D721Med (cell line): ENCODE results near the gene CNTN4.

ENCODE experiments used
- DNase-seq: peaks from one replicate; pipeline ENCODE4 v3.0.0; 2011; ENCODE audit warnings: low spot score; ENCODE audit not compliant: insufficient read length
- FAIRE-seq: peaks from 2 replicates; lab custom pipeline; 2011; peaks lifted over from hg19 to GRCh38; lab: Jason Lieb, UNC
- TF ChIP-seq, protein P1 (sequence below): IDR thresholded peaks from 2 replicates; pipeline ENCODE4 v1.5.1; 2012; ENCODE audit warnings: mild to moderate bottlenecking, control low read depth; ENCODE audit not compliant: insufficient read depth; ENCODE audit errors: missing control alignments

CNTN4 gene

DNA sequence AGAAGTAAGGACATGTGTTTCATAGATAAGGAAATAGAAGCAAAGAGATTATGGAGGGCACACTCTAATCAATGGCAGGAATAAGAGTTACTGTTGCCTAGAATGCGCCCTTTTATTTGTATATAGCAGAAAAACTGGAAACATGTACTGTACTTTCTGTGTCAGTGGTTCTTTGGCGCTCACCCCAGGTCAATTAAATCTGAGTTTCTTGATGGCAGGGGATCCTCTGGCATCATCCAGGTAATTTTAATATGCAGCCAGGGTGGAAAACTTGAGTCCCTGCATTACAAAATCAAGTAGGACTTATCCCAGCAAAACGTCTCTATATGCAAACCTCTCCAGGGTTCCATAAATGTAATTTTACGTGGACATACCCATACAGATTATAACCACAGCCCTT, 727.4 kb downstream of the CNTN4 start:
- TF ChIP-seq, protein P1, sequence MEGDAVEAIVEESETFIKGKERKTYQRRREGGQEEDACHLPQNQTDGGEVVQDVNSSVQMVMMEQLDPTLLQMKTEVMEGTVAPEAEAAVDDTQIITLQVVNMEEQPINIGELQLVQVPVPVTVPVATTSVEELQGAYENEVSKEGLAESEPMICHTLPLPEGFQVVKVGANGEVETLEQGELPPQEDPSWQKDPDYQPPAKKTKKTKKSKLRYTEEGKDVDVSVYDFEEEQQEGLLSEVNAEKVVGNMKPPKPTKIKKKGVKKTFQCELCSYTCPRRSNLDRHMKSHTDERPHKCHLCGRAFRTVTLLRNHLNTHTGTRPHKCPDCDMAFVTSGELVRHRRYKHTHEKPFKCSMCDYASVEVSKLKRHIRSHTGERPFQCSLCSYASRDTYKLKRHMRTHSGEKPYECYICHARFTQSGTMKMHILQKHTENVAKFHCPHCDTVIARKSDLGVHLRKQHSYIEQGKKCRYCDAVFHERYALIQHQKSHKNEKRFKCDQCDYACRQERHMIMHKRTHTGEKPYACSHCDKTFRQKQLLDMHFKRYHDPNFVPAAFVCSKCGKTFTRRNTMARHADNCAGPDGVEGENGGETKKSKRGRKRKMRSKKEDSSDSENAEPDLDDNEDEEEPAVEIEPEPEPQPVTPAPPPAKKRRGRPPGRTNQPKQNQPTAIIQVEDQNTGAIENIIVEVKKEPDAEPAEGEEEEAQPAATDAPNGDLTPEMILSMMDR = no peak
- no peak for DNase-seq
- FAIRE-seq = no peak

DNA sequence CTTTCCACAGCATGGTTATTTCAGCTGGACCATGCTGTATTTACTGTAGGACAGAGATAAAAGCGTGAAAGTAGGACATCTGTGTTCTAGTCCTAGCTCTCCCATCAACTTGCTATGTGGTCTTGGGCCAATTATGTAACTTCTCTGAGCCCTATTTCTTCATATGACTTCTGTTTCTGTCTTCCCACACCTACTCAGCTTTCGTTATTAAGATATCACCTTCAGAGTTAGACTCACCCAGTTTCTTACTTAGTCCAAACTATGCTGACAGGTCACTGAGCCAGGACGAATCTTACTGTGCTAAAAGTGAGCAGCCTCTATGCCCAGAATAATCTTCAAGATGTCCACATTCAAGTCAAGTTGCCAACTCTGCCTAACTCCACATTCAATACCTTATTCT, 727.8 kb downstream of the CNTN4 start:
- FAIRE-seq = no peak
- TF ChIP-seq, protein P1 = no peak
- no peak for DNase-seq

DNA sequence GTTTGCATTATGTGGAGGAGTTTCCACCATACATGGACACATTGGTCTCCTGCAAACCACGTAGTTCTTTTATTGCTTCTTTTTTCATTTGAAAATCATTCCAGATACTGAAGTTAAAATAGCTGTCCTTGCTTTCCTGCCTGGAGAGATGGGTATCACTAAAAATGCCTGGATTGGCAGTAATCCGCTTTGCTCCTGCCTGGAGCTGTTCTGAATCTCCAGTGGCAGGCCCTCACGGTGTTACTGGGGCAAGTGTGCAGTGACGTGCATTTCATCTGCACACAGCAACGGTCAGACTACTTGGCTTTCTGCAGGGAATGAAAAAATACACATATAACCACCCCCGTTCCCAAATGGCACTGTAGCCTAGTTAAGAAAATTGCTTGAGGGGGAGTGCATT, 738.6 kb downstream of the CNTN4 start:
- FAIRE-seq = no peak
- TF ChIP-seq, protein P1 = no peak
- no peak for DNase-seq

DNA sequence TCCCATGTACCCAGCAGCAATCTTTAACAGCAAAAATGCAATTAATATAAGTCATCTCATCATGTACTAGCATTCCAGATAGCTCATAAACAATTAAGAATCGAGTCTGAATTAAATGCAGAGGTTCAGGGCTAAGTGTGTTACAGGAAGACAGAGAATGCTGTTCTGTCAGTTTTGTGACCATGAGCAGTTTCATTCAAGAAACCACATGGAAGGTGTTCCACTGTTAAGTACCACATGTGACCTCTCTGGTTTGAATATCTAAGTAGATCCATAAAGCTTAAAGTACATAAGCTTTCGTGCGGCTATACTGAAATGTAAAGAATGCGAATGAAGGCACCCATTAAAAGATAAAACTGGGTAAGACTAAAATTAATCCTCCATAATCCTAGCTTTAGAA, 739.2 kb downstream of the CNTN4 start:
- FAIRE-seq = peak; percentile 86
- DNase-seq = peak; percentile 23
- TF ChIP-seq, protein P1 = no peak

DNA sequence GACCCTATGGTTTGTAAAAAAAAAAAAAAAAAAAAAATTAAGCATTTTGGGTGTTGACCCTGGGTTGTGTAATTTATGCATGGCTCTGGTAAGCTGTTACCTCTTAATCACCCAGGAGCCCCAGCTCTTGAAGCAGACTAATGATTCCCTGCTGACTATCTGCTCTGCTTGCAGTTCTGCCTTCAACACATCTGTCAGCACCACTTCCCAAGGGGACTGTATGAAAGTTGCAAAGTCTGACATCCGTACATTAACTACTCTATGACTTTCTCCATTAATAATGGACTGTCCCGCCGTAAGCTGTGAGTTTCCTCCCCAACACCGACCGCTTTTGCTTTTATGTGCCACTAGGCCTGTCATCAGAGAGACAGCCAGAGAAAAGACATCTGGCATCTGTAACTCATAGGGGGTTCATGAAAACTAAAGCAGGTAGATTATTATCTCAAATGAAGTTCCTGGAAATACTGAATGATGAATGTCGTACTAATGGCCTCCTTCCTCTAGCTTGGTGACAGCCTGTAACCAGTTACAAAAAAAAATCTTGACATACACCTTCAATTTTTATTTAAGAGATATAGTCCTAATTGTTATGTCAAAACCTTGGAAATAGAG, 740.0 kb downstream of the CNTN4 start:
- DNase-seq (no peak), FAIRE-seq (no peak)
- TF ChIP-seq, protein P1 = no peak

DNA sequence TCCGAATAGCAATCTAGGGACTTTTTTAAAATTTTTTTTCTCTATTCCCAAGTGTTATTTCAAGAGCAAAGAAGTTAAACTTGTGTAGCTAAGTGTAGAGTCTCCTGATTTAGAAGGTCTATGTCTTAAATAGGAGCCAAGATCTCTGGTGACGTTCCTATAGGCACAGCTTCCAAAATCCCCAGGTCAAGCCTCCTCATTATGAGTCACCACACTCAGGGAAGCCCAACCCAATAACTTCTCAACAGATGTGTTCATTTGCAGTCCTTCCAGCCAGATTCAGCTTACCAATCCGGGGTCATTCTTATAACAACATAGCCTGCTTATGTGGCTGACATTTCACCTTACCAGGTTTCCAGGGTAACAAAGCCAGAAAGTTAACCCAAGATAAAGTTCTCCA, 741.2 kb downstream of the CNTN4 start:
- DNase-seq (no peak), FAIRE-seq (no peak)
- TF ChIP-seq, protein P1 = no peak

DNA sequence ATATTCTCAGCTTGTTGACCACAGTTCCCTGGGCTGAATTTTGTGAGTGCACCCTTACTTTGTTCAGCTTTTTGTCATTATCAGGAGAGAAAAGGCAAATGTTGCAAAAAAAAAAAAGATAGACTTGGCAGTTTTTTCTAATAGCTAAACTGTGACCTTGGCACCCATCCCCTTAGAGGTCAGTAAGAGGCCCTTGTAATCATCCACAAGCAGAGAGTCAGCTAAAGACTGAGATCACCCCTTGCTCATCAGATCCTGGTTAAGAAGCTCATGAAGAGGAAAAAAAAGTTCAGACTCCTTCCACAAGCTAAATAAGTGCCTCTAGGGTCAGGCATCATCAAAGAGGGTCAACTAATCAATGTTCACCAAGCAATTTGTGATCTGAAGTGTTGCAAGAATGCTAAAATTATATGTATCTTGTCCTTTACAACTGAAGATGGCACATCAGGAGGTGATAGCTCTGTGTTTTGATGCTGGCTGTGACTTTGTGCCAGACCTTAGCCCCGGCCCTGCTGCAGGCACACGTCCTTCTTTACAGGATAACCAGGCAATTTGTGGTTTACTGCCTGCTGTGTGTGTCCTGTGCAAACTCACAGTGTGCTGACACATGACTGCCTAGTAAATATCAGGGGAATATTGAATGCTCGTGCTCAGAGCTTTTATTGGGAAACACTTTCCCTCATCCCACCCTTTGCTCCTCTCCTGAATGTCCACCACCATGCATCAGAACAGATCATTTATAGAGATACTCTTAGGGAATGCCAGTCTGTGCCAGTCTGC, 748.6 kb downstream of the CNTN4 start:
- TF ChIP-seq, protein P1 = no peak
- FAIRE-seq (no peak), DNase-seq (no peak)
